Measurements from ENCODE around the gene LRRN4.

Gene LRRN4

GRCh38 chr20:6030453-6031080 is 23.3 kb downstream of the LRRN4 start:
- no peak for TF ChIP-seq HDGF (IDR thresholded peaks at IDR 0.05; ENCODE audit: borderline replicate concordance)
- TF ChIP-seq ARNT (IDR thresholded peaks at IDR 0.05), result no peak
- no peak for TF ChIP-seq SUZ12 (IDR thresholded peaks at IDR 0.05)
- no peak for TF ChIP-seq L3MBTL2 (conservative IDR thresholded peaks at IDR 0.05)
- no peak for TF ChIP-seq FOXM1 (IDR thresholded peaks at IDR 0.05; ENCODE audit: borderline replicate concordance)
- no peak for TF ChIP-seq LEF1 (IDR thresholded peaks at IDR 0.05; ENCODE audit: borderline replicate concordance)
- no peak for TF ChIP-seq PKNOX1 (IDR thresholded peaks at IDR 0.05)
- TF ChIP-seq TARDBP (IDR thresholded peaks at IDR 0.05), result no peak
- TF ChIP-seq ZNF384 (IDR thresholded peaks at IDR 0.05), result no peak
- TF ChIP-seq SP1 (IDR thresholded peaks at IDR 0.05), result no peak
- DNase-seq (ENCODE audit: extremely low spot score), result no peak
- POLR2A ChIA-PET, result no interaction called here
- CTCF ChIA-PET, result no interaction called here

GRCh38 chr20:6029538-6029937 is 24.3 kb downstream of the LRRN4 start:
- TF ChIP-seq BHLHE40 (IDR thresholded peaks at IDR 0.05; ENCODE audit: borderline replicate concordance) (no peak), NFRKB (IDR thresholded peaks at IDR 0.05) (no peak), FOXA1 (IDR thresholded peaks at IDR 0.05) (no peak), TARDBP (IDR thresholded peaks at IDR 0.05) (no peak), CTBP1 (IDR thresholded peaks at IDR 0.05; ENCODE audit: borderline replicate concordance) (no peak), LEF1 (IDR thresholded peaks at IDR 0.05; ENCODE audit: borderline replicate concordance) (no peak)
- ChIA-PET CTCF (no interaction called here), POLR2A (no interaction called here)
- DNase-seq (ENCODE audit: extremely low spot score), result no peak

- POLR2A ChIA-PET, result no interaction called here
- no peak for DNase-seq (ENCODE audit: extremely low spot score)
- TF ChIP-seq FOXM1 (IDR thresholded peaks at IDR 0.05; ENCODE audit: borderline replicate concordance), result no peak
- TF ChIP-seq ZNF384 (IDR thresholded peaks at IDR 0.05), result no peak
- no peak for TF ChIP-seq SUZ12 (IDR thresholded peaks at IDR 0.05)
- TF ChIP-seq NFRKB (IDR thresholded peaks at IDR 0.05), result no peak
- TF ChIP-seq L3MBTL2 (conservative IDR thresholded peaks at IDR 0.05), result no peak
- TF ChIP-seq BHLHE40 (IDR thresholded peaks at IDR 0.05; ENCODE audit: borderline replicate concordance), result no peak
- TF ChIP-seq FOXK2 (IDR thresholded peaks at IDR 0.05), result no peak
- no peak for TF ChIP-seq SP1 (IDR thresholded peaks at IDR 0.05)
- TF ChIP-seq PKNOX1 (IDR thresholded peaks at IDR 0.05), result no peak
- CTCF ChIA-PET, result interaction anchor here (0.7 kb wide), 1 partner anchor 1314 kb away, joined by 4 read pairs; no protein-coding TSS in a partner anchor
Measured at GRCh38 chr20:6028818-6029217, 25.0 kb downstream of the LRRN4 start.

- TF ChIP-seq SP1 (IDR thresholded peaks at IDR 0.05), result no peak
- TF ChIP-seq ELF4 (IDR thresholded peaks at IDR 0.05), result no peak
- no peak for TF ChIP-seq LEF1 (IDR thresholded peaks at IDR 0.05; ENCODE audit: borderline replicate concordance)
- no peak for TF ChIP-seq CTBP1 (IDR thresholded peaks at IDR 0.05; ENCODE audit: borderline replicate concordance)
- no peak for TF ChIP-seq TARDBP (IDR thresholded peaks at IDR 0.05)
- TF ChIP-seq BHLHE40 (IDR thresholded peaks at IDR 0.05; ENCODE audit: borderline replicate concordance), result no peak
- no peak for TF ChIP-seq FOXK2 (IDR thresholded peaks at IDR 0.05)
- TF ChIP-seq NFRKB (IDR thresholded peaks at IDR 0.05), result no peak
- no peak for TF ChIP-seq FOXM1 (IDR thresholded peaks at IDR 0.05; ENCODE audit: borderline replicate concordance)
- no peak for TF ChIP-seq SUZ12 (IDR thresholded peaks at IDR 0.05)
- no peak for TF ChIP-seq HDGF (IDR thresholded peaks at IDR 0.05; ENCODE audit: borderline replicate concordance)
- no peak for TF ChIP-seq ZNF384 (IDR thresholded peaks at IDR 0.05)
- TF ChIP-seq FOXA1 (IDR thresholded peaks at IDR 0.05), result no peak
- TF ChIP-seq PKNOX1 (IDR thresholded peaks at IDR 0.05), result no peak
- CTCF ChIA-PET, result no interaction called here
- DNase-seq (ENCODE audit: extremely low spot score), result no peak
- POLR2A ChIA-PET, result no interaction called here
Measured at GRCh38 chr20:6026051-6026450, 27.8 kb downstream of the LRRN4 start.

GRCh38 chr20:6024768-6025167 is 29.1 kb downstream of the LRRN4 start:
- POLR2A ChIA-PET, result no interaction called here
- CTCF ChIA-PET, result no interaction called here

GRCh38 chr20:6017880-6018279 is 36.0 kb downstream of the LRRN4 start:
- POLR2A ChIA-PET, result no interaction called here
- TF ChIP-seq FOXA1 (IDR thresholded peaks at IDR 0.05) (no peak), L3MBTL2 (conservative IDR thresholded peaks at IDR 0.05) (no peak), SUZ12 (IDR thresholded peaks at IDR 0.05) (no peak), PKNOX1 (IDR thresholded peaks at IDR 0.05) (no peak), LEF1 (IDR thresholded peaks at IDR 0.05; ENCODE audit: borderline replicate concordance) (no peak), ELF4 (IDR thresholded peaks at IDR 0.05) (no peak), CTBP1 (IDR thresholded peaks at IDR 0.05; ENCODE audit: borderline replicate concordance) (no peak), BHLHE40 (IDR thresholded peaks at IDR 0.05; ENCODE audit: borderline replicate concordance) (no peak), ARNT (IDR thresholded peaks at IDR 0.05) (no peak), HDGF (IDR thresholded peaks at IDR 0.05; ENCODE audit: borderline replicate concordance) (no peak), ZNF384 (IDR thresholded peaks at IDR 0.05) (no peak), TARDBP (IDR thresholded peaks at IDR 0.05) (no peak), FOXM1 (IDR thresholded peaks at IDR 0.05; ENCODE audit: borderline replicate concordance) (no peak), NFRKB (IDR thresholded peaks at IDR 0.05) (no peak), FOXK2 (IDR thresholded peaks at IDR 0.05) (no peak), SP1 (IDR thresholded peaks at IDR 0.05) (no peak)
- DNase-seq (ENCODE audit: extremely low spot score), result no peak
- CTCF ChIA-PET, result no interaction called here

More at GRCh38 chr20:6024768-6025167, 29.1 kb downstream of the LRRN4 start:
- no peak for DNase-seq (ENCODE audit: extremely low spot score)
- TF ChIP-seq BHLHE40 (IDR thresholded peaks at IDR 0.05; ENCODE audit: borderline replicate concordance) (no peak), ZNF384 (IDR thresholded peaks at IDR 0.05) (no peak), ELF4 (IDR thresholded peaks at IDR 0.05) (no peak), FOXA1 (IDR thresholded peaks at IDR 0.05) (no peak)

Measured in HEK293T (cell line).